Mesendoderm (in vitro differentiated cells): ENCODE data around the gene THAP5.

Source experiments
- DNase-seq: peaks from one replicate; pipeline ENCODE4 v3.0.0; 2013
- H2AK5ac ChIP-seq: 2 replicates; pipeline ENCODE4 v1.6.1; 2013; ENCODE audit warnings: low read length, inconsistent platforms
- H2BK120ac ChIP-seq: 2 replicates; pipeline ENCODE4 v1.6.1; 2013; ENCODE audit warnings: low read depth, mild to moderate bottlenecking, low read length, moderate library complexity, mixed read lengths
- H2BK15ac ChIP-seq: replicated peaks from 2 replicates; pipeline ENCODE4 v1.6.1; 2013; ENCODE audit warnings: low read depth, mild to moderate bottlenecking, moderate library complexity
- H2BK5ac ChIP-seq: 2 replicates; pipeline ENCODE4 v1.6.1; 2013; ENCODE audit warnings: low read length, inconsistent platforms
- H3K18ac ChIP-seq: 2 replicates; pipeline ENCODE4 v1.6.1; 2013; ENCODE audit warnings: mild to moderate bottlenecking, low read length, mixed read lengths
- H3K23ac ChIP-seq: one replicate; pipeline ENCODE4 v1.6.1; 2013; ENCODE audit warnings: low read length
- H3K27ac ChIP-seq: 2 replicates; pipeline ENCODE4 v1.5.1; 2013; ENCODE audit warnings: low read depth, mild to moderate bottlenecking, inconsistent platforms, low read length, moderate library complexity
- H3K27me3 ChIP-seq: 2 replicates; pipeline ENCODE4 v1.6.1; 2013; ENCODE audit warnings: low read length, control low read depth, mild to moderate bottlenecking, inconsistent platforms; ENCODE audit not compliant: insufficient read depth, poor library complexity
- H3K36me3 ChIP-seq: 2 replicates; pipeline ENCODE4 v1.6.1; 2013; ENCODE audit warnings: low read length, inconsistent platforms; ENCODE audit not compliant: control insufficient read depth, insufficient read depth
- H3K4ac ChIP-seq: one replicate; pipeline ENCODE4 v1.6.1; 2013; ENCODE audit warnings: low read depth, mild to moderate bottlenecking, low read length, moderate library complexity
- H3K4me1 ChIP-seq: 2 replicates; pipeline ENCODE4 v1.6.1; 2013; ENCODE audit warnings: low read depth, low read length, inconsistent platforms; ENCODE audit not compliant: control insufficient read depth
- H3K4me2 ChIP-seq: 2 replicates; pipeline ENCODE4 v1.6.1; 2013; ENCODE audit warnings: low read length
- H3K4me3 ChIP-seq: 2 replicates; pipeline ENCODE4 v1.5.1; 2013; ENCODE audit warnings: mild to moderate bottlenecking, low read length
- H3K56ac ChIP-seq: one replicate; pipeline ENCODE4 v1.6.1; 2013; ENCODE audit warnings: low read length
- H3K79me1 ChIP-seq: 2 replicates; pipeline ENCODE4 v1.6.1; 2013; ENCODE audit warnings: low read length, inconsistent platforms
- H3K79me2 ChIP-seq: 2 replicates; pipeline ENCODE4 v1.6.1; 2013; ENCODE audit warnings: mild to moderate bottlenecking, low read length; ENCODE audit not compliant: control insufficient read depth, insufficient read depth
- H3K9ac ChIP-seq: 2 replicates; pipeline ENCODE4 v1.6.1; 2013; ENCODE audit warnings: low read length, inconsistent platforms
- H4K5ac ChIP-seq: one replicate; pipeline ENCODE4 v1.6.1; 2013; ENCODE audit warnings: low read length
- H4K8ac ChIP-seq: one replicate; pipeline ENCODE4 v1.6.1; 2013; ENCODE audit warnings: low read depth, mild to moderate bottlenecking, control low read depth, low read length, moderate library complexity
- WGBS: extraction: QIAGEN DNeasy Blood & Tissue Kit; methylation state at CpG from one replicate; pipeline ENCODE4 v1.1.7; 2013; ENCODE audit warnings: low lambda C conversion rate, missing lambda C conversion rate; ENCODE audit not compliant: insufficient coverage; ENCODE audit errors: extremely low coverage; 5-methylcytosine and 5-hydroxymethylcytosine counted together

Gene THAP5

GRCh38 chr7:108515013-108515412 lies 54.5 kb downstream of the THAP5 start:
- no peaks in the 10 kb centered on the region for H3K36me3 ChIP-seq

More at GRCh38 chr7:108515013-108515412, 54.5 kb downstream of the THAP5 start:
- Histone ChIP-seq H3K18ac (no peak overlapping the region), H3K79me1 (no peaks in the 10 kb centered on the region), H2BK15ac (no peak overlapping the region), H3K56ac (no peak overlapping the region), H2BK5ac (no peak overlapping the region), H3K9ac (no peak overlapping the region), H4K8ac (no peak overlapping the region), H4K5ac (no peak overlapping the region), H3K23ac (no peak overlapping the region), H3K27ac (no peak overlapping the region), H3K4ac (no peak overlapping the region), H3K4me2 (no peak overlapping the region), H3K27me3 (no peaks in the 10 kb centered on the region), H3K4me3 (no peak overlapping the region), H3K79me2 (no peaks in the 10 kb centered on the region), H2BK120ac (no peak overlapping the region), H3K4me1 (no peaks in the 10 kb centered on the region), H2AK5ac (no peak overlapping the region)
- WGBS, result no CpG with 5 or more reads among the region's 3 CpGs
- no peak for DNase-seq
